Effector memory CD4-positive, alpha-beta T cell (primary cell): ENCODE results near the gene TIPRL.
A peak's percentile ranks its signal among the peaks of the same experiment; 100 is the strongest.
"Not testable (repeated sequence)": the region's sequence is repeated elsewhere in the genome, so short reads cannot be mapped to it uniquely, and the experiment has no call there.

Source experiments
- DNase-seq, 3 donors: peaks; one replicate each; pipeline ENCODE4 v3.0.0-alpha.2; 2020
- H3K27ac ChIP-seq: 2 replicates; pipeline ENCODE4 v1.7.0; 2013; ENCODE audit warnings: mild to moderate bottlenecking, low read length, moderate library complexity; ENCODE audit not compliant: insufficient read depth, poor library complexity, severe bottlenecking
- H3K27me3 ChIP-seq: replicated peaks from 2 replicates; pipeline ENCODE4 v1.7.0; 2013; ENCODE audit warnings: mild to moderate bottlenecking, low read length; ENCODE audit not compliant: insufficient read depth, control insufficient read depth, poor library complexity, severe bottlenecking
- H3K36me3 ChIP-seq: 2 replicates; pipeline ENCODE4 v1.7.0; 2013; ENCODE audit warnings: mild to moderate bottlenecking, low read length, moderate library complexity; ENCODE audit not compliant: control insufficient read depth, insufficient read depth
- H3K4me1 ChIP-seq: 2 replicates; pipeline ENCODE4 v1.7.0; 2013; ENCODE audit warnings: low read length, mild to moderate bottlenecking; ENCODE audit not compliant: control insufficient read depth, insufficient read depth, poor library complexity, severe bottlenecking
- H3K4me3 ChIP-seq: 2 replicates; pipeline ENCODE4 v1.7.0; 2013; ENCODE audit warnings: low read length, low read depth, mild to moderate bottlenecking; ENCODE audit not compliant: insufficient read depth, poor library complexity, severe bottlenecking
- H3K9me3 ChIP-seq: 2 replicates; pipeline ENCODE4 v1.7.0; 2013; ENCODE audit warnings: mild to moderate bottlenecking, low read length, moderate library complexity; ENCODE audit not compliant: control insufficient read depth

TIPRL gene

GRCh38 chr1:168139070-168139469 is 39.7 kb upstream of the TIPRL start:
- no peak for DNase-seq
- peaks cover 15% of the 10 kb centered on the region for H3K27me3 ChIP-seq
- no peaks in the 10 kb centered on the region for H3K36me3 ChIP-seq
- H3K4me3 ChIP-seq, result no peak overlapping the region
- H3K27ac ChIP-seq, result no peak overlapping the region
- H3K4me1 ChIP-seq, result peaks cover 11% of the 10 kb centered on the region
- no peaks in the 10 kb centered on the region for H3K9me3 ChIP-seq

- no peak overlapping the region for H3K27ac ChIP-seq
- no peaks in the 10 kb centered on the region for H3K36me3 ChIP-seq
- H3K4me3 ChIP-seq, result no peak overlapping the region
- DNase-seq, result no peak
- H3K27me3 ChIP-seq, result no peaks in the 10 kb centered on the region
- no peaks in the 10 kb centered on the region for H3K9me3 ChIP-seq
- H3K4me1 ChIP-seq, result no peaks in the 10 kb centered on the region
Measured at GRCh38 chr1:168141871-168142385, 36.8 kb upstream of the TIPRL start.

- no peak overlapping the region for H3K4me3 ChIP-seq
Measured at GRCh38 chr1:168145184-168146159, 33.3 kb upstream of the TIPRL start.

GRCh38 chr1:168146160-168146539 is 32.6 kb upstream of the TIPRL start:
- no peaks in the 10 kb centered on the region for H3K36me3 ChIP-seq
- H3K27me3 ChIP-seq, result no peaks in the 10 kb centered on the region
- DNase-seq, result no peak
- H3K4me3 ChIP-seq, result no peak overlapping the region
- H3K4me1 ChIP-seq, result no peaks in the 10 kb centered on the region
- no peaks in the 10 kb centered on the region for H3K9me3 ChIP-seq
- no peak overlapping the region for H3K27ac ChIP-seq

More at GRCh38 chr1:168145184-168146159, 33.3 kb upstream of the TIPRL start:
- no peaks in the 10 kb centered on the region for H3K27me3 ChIP-seq
- DNase-seq, result peak; percentile 43 to 62 (median 51)
- H3K4me1 ChIP-seq, result no peaks in the 10 kb centered on the region
- no peaks in the 10 kb centered on the region for H3K9me3 ChIP-seq
- no peaks in the 10 kb centered on the region for H3K36me3 ChIP-seq
- H3K27ac ChIP-seq, result no peak overlapping the region

- no peaks in the 10 kb centered on the region for H3K4me1 ChIP-seq
- DNase-seq, result no peak
- no peak overlapping the region for H3K4me3 ChIP-seq
- H3K27ac ChIP-seq, result no peak overlapping the region
- H3K36me3 ChIP-seq, result no peaks in the 10 kb centered on the region
- H3K27me3 ChIP-seq, result no peaks in the 10 kb centered on the region
- H3K9me3 ChIP-seq, result no peaks in the 10 kb centered on the region
Measured at GRCh38 chr1:168146626-168147025, 32.1 kb upstream of the TIPRL start.

- Histone ChIP-seq H3K36me3 (no peaks in the 10 kb centered on the region), H3K27me3 (no peaks in the 10 kb centered on the region), H3K27ac (no peak overlapping the region), H3K4me3 (no peak overlapping the region), H3K4me1 (no peaks in the 10 kb centered on the region), H3K9me3 (no peaks in the 10 kb centered on the region)
- no peak for DNase-seq
Measured at GRCh38 chr1:168148916-168149315, 29.8 kb upstream of the TIPRL start.

- no peaks in the 10 kb centered on the region for H3K36me3 ChIP-seq
Measured at GRCh38 chr1:168150283-168150682, 28.5 kb upstream of the TIPRL start.

GRCh38 chr1:168151935-168152334 is 26.8 kb upstream of the TIPRL start:
- H3K36me3 ChIP-seq, result no peaks in the 10 kb centered on the region
- no peak overlapping the region for H3K4me3 ChIP-seq
- no peaks in the 10 kb centered on the region for H3K9me3 ChIP-seq
- no peak overlapping the region for H3K27ac ChIP-seq
- H3K27me3 ChIP-seq, result no peaks in the 10 kb centered on the region
- no peaks in the 10 kb centered on the region for H3K4me1 ChIP-seq
- DNase-seq, result no peak

More at GRCh38 chr1:168150283-168150682, 28.5 kb upstream of the TIPRL start:
- no peak overlapping the region for H3K4me3 ChIP-seq
- H3K4me1 ChIP-seq, result no peaks in the 10 kb centered on the region
- no peak overlapping the region for H3K27ac ChIP-seq
- no peak for DNase-seq
- no peaks in the 10 kb centered on the region for H3K9me3 ChIP-seq
- H3K27me3 ChIP-seq, result no peaks in the 10 kb centered on the region

- H3K27ac ChIP-seq, H3K4me1 ChIP-seq, H3K36me3 ChIP-seq, DNase-seq, H3K4me3 ChIP-seq, H3K27me3 ChIP-seq, H3K9me3 ChIP-seq: not testable (repeated sequence)
Measured at GRCh38 chr1:168154707-168155106, 24.1 kb upstream of the TIPRL start.

- H3K4me3 ChIP-seq, result no peak overlapping the region
- no peak for DNase-seq
- no peaks in the 10 kb centered on the region for H3K4me1 ChIP-seq
- no peak overlapping the region for H3K27ac ChIP-seq
- H3K27me3 ChIP-seq, result no peaks in the 10 kb centered on the region
- no peaks in the 10 kb centered on the region for H3K9me3 ChIP-seq
- no peaks in the 10 kb centered on the region for H3K36me3 ChIP-seq
Measured at GRCh38 chr1:168155910-168156309, 22.9 kb upstream of the TIPRL start.
